GM23338 (cell line): ENCODE measurements around the gene TMSB4X.

Experiments used
- CREB1 ChIP-seq: fragments of 250-450 bp; sonication (Bioruptor Pico); IDR thresholded peaks from 2 replicates; pipeline ENCODE4 v1.5.0; 2020; ENCODE audit warnings: low read depth, mild to moderate bottlenecking, moderate library complexity
- CTCF ChIP-seq, 2 experiments: fragments of 200-600 bp in 1 of 2; sonication (generic) in 1 of 2; conservative IDR thresholded peaks; 2 replicates each; pipeline versions ENCODE4 v1.5.1 to v1.6.1; 2016 to 2017; ENCODE audit warnings: antibody characterized with exemption in 2 of 2, low read depth in 2 of 2, mild to moderate bottlenecking in 2 of 2, moderate library complexity in 1 of 2
- EZH2 ChIP-seq: fragments of 200-600 bp; sonication (generic); IDR thresholded peaks from one replicate; pipeline ENCODE4 v1.8.0; 2017; ENCODE audit warnings: antibody characterized with exemption, mild to moderate bottlenecking, low read depth; ENCODE audit not compliant: unreplicated experiment
- EZH2phosphoT487 ChIP-seq: fragments of 200-600 bp; sonication (generic); IDR thresholded peaks from one replicate; pipeline ENCODE4 v1.8.1; 2018; ENCODE audit warnings: antibody characterized with exemption; ENCODE audit not compliant: unreplicated experiment
- NANOG ChIP-seq: IDR thresholded peaks from 2 replicates; pipeline ENCODE4 v1.6.1; 2016; ENCODE audit warnings: antibody characterized with exemption, borderline replicate concordance
- POLR2AphosphoS5 ChIP-seq: IDR thresholded peaks from 2 replicates; pipeline ENCODE4 v1.6.1; 2016; ENCODE audit warnings: antibody characterized with exemption, low read depth
- REST ChIP-seq: IDR thresholded peaks from one replicate; pipeline ENCODE4 v1.6.1; 2018; ENCODE audit warnings: antibody characterized with exemption; ENCODE audit not compliant: unreplicated experiment

GRCh38 chrX:12946838-12947544 is 27.9 kb upstream of the TMSB4X start:
- no peak for TF ChIP-seq EZH2phosphoT487
- TF ChIP-seq CTCF (conservative IDR thresholded peaks at IDR 0.05; ENCODE audit: low read depth in 2 of 2), result peak; percentile 87 to 88
- TF ChIP-seq EZH2, result no peak
- no peak for TF ChIP-seq CREB1
- no peak for TF ChIP-seq REST
- no peak for TF ChIP-seq POLR2AphosphoS5
- no peak for TF ChIP-seq NANOG
